ENCODE measurements around the gene RASGRF2. TPM values are rescaled to one million over a fixed set of nuclear protein-coding genes. Genes with fewer than 3 reads are reported as not detected.

Gene RASGRF2
- total RNA-seq, 1 experiment from 2014 or later, result 6.7 TPM

DNA sequence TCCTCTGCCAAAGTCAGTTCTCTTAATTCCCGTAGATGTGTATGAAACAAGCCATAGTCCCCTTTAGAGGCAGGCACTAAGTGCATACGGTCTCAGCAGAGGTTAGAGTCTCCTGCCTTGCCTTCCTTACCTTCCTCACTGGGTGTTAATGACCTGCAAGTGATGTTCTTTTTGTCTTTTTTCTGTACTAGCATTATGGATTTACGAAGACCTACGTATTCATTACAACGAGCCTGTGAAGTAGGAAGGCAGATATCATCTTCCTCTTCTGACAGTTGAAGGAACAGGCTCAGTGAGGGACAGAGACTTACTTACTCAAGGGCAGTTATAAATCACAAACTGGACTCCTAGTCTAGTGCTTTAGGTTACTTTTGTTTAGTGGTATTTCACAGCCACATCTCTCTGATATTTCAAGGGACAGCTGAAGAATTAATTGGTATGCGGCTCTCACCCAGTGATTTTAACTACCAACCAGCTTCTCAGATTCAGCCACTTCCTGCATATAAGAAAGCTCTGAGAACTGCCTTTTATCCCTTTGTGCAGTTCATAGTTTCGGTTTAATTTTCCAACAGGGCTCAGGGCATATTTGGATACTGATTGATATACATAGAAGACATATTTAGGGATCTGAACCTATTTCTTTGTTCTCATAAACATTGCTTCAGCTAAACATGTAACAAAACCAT, 187.9 kb downstream of the RASGRF2 start:
- H3K4me1 ChIP-seq, result peaks cover 33% of the 10 kb centered on the region
- DNase-seq, result peak in 1 of 2 experiments; percentile 35
- no peaks in the 10 kb centered on the region for H3K36me3 ChIP-seq
- no peaks in the 10 kb centered on the region for H3K9me3 ChIP-seq (replicated peaks)
- no peaks in the 10 kb centered on the region for H3K27me3 ChIP-seq
- no peak overlapping the region for H3K27ac ChIP-seq
- H3K4me3 ChIP-seq, result no peak overlapping the region

DNA sequence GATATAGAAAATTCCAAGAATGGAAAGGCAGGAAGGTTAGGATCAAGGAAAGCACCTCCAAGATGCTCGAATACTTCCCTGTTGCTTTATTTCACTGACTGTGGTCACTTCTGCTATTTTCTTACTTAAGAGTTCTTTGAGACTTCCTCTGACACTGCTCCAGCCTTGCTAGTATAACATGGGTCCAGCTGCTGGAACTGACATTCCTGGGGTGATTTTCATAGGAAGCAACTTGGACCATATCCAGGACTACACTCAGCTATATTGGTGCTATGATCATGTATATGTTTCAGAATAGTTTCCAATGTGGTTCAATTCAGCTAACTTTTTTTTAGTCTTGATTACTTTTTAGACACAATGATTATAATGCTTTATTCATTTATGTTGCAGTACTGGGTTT, 191.4 kb downstream of the RASGRF2 start:
- H3K4me1 ChIP-seq, result peaks cover 27% of the 10 kb centered on the region
- peak; percentile 40 to 63 for DNase-seq
- H3K27me3 ChIP-seq, result no peaks in the 10 kb centered on the region
- no peak overlapping the region for H3K27ac ChIP-seq
- H3K36me3 ChIP-seq, result no peaks in the 10 kb centered on the region
- H3K9me3 ChIP-seq (replicated peaks), result peaks cover 15% of the 10 kb centered on the region
- no peak overlapping the region for H3K4me3 ChIP-seq

DNA sequence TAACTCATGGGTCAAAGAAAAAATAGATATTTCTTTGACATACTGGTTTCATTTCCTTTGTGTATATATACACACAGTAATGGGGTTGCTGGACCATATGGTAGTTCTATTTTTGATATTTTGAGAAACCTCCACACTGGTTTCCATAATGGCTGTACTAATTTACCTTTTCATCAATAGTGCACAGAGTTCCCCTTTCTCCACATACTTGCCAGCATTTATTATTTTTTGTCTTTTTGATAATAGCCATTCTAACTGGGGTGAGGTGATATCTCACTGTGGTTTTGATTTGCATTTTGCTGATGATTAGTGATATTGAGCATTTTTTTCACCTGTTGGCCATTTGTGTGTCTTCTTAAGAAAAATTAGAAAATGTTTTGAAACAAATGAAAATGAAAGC, 194.6 kb downstream of the RASGRF2 start:
- Histone ChIP-seq H3K4me1 (peaks cover 8% of the 10 kb centered on the region), H3K9me3 (replicated peaks) (peaks cover 17% of the 10 kb centered on the region), H3K27me3 (no peaks in the 10 kb centered on the region), H3K27ac (no peak overlapping the region), H3K4me3 (no peak overlapping the region), H3K36me3 (no peaks in the 10 kb centered on the region)
- no peak for DNase-seq

DNA sequence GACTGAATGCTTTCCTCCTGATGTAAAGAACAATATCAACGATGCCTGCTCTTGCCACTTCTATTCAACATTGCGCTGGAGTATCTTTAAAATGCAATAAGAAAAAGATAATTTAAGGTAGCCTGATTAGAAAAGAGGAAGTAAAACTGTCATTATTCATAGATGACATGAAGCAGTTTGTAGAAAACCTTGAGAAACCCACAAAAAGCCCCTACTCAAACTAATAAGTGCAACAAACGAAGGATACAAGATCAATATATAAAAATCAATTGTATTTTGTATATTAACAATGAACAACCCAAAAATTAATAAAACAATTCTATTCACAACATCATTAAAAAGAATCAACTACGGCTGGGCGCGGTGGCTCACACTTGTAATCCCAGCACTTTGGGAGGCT, 196.6 kb downstream of the RASGRF2 start:
- no peak overlapping the region for H3K27ac ChIP-seq
- H3K27me3 ChIP-seq, result no peaks in the 10 kb centered on the region
- no peak for DNase-seq
- H3K9me3 ChIP-seq (replicated peaks), result peaks cover 17% of the 10 kb centered on the region
- peaks cover under 1% of the 10 kb centered on the region; the same call in 1 of the 2 replicates for H3K4me1 ChIP-seq
- H3K36me3 ChIP-seq, result no peaks in the 10 kb centered on the region
- no peak overlapping the region for H3K4me3 ChIP-seq

DNA sequence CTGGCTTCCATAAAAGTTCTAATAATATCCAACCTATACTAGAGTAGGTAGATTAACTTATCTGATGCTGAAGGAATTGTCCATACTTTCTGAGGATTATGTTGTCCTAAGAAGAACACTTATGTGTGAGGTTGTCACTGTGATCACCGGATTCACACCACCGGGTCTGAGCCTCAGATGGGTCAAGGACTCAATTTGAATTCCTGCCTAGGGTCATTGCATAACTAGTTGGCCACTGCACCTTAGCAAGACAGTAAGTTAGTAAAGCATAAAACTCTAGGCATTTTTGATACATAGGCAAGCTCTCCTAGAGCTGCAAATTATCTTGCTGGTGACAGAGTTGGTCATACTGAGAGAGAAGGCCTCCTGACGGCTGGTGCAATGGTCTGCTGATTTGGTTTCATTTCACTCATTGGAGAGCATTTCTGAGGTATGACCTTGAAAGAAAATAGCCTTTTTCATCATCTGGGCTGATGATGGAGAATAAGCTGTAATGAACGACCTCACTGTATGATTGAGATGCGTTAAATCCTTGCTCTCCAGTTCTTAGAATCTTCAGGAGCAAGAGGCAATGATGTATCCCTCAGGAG, 200.9 kb downstream of the RASGRF2 start:
- Histone ChIP-seq H3K4me3 (no peak overlapping the region), H3K9me3 (replicated peaks) (peaks cover 7% of the 10 kb centered on the region), H3K36me3 (no peaks in the 10 kb centered on the region), H3K27me3 (no peaks in the 10 kb centered on the region), H3K27ac (no peak overlapping the region), H3K4me1 (0 out of 2 replicates have a peak, but pooled peaks cover 4% of the 10 kb centered on the region)
- no peak for DNase-seq

DNA sequence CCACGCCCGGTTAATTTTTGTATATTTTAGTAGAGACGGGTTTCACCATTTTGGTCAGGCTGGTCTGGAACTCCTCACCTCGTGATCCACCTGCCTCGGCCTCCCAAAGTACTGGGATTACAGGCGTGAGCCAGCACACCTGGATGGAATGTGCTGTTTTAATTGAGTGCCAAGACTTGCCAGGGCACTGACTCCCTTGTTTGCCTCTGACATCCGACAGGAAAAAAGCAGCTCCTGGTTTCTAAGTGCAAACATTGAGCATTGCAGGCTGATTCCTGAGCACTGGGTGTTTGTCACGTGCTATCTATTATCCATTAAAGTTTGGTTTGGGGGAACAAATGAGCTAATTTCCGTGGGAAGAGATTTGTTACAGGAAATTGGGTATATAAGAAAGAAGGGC, 202.3 kb downstream of the RASGRF2 start:
- Histone ChIP-seq H3K4me3 (no peak overlapping the region), H3K9me3 (replicated peaks) (no peaks in the 10 kb centered on the region; the same call in 1 of the 2 replicates), H3K36me3 (no peaks in the 10 kb centered on the region), H3K27ac (no peak overlapping the region), H3K27me3 (no peaks in the 10 kb centered on the region), H3K4me1 (peaks cover 8% of the 10 kb centered on the region)
- DNase-seq, result no peak

DNA sequence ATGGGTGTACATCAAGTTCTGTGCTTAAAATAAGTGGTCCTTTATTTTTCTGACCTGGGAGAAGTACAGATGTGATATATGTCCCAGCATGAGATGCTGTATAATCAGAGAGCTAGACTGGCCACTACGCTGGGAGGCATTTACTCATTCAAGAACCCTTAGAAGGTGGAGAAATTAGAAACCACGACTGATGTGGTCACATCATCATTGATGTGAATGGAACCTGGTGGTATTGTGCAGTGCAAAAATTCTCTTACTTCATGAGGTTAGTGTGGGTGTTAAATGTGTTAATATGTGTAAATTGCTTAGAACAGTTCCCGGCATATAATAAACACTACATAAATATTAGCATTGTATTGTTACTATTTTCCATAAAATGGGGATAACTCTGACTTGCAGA, 203.5 kb downstream of the RASGRF2 start:
- no peaks in the 10 kb centered on the region for H3K9me3 ChIP-seq (replicated peaks)
- H3K27ac ChIP-seq, result no peak overlapping the region
- no peak overlapping the region for H3K4me3 ChIP-seq
- no peak for DNase-seq
- H3K27me3 ChIP-seq, result no peaks in the 10 kb centered on the region
- no peaks in the 10 kb centered on the region for H3K36me3 ChIP-seq
- H3K4me1 ChIP-seq, result peaks cover 13% of the 10 kb centered on the region

DNA sequence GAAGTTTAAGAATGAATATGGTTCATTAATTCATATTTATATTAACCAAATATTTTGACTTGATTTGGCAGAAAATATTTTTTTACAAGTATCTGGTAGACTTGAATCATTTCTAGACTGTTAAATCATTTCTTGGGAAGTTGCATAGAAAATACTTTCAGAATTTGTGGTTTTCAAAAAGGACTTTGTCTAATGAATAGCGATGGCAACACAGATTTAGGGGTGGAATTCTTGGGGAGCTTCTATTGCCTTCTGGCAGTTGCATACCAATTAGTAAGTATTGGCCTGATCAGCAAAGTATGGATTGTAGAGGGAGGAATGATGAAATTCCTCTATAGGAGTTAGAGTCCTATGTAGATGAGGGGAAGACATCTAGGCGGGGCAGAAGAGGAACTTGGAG, 204.3 kb downstream of the RASGRF2 start:
- no peaks in the 10 kb centered on the region for H3K36me3 ChIP-seq
- no peak overlapping the region for H3K27ac ChIP-seq
- no peaks in the 10 kb centered on the region for H3K27me3 ChIP-seq
- H3K4me1 ChIP-seq, result peaks cover 13% of the 10 kb centered on the region
- DNase-seq, result no peak
- no peak overlapping the region for H3K4me3 ChIP-seq
- H3K9me3 ChIP-seq (replicated peaks), result no peaks in the 10 kb centered on the region

DNA sequence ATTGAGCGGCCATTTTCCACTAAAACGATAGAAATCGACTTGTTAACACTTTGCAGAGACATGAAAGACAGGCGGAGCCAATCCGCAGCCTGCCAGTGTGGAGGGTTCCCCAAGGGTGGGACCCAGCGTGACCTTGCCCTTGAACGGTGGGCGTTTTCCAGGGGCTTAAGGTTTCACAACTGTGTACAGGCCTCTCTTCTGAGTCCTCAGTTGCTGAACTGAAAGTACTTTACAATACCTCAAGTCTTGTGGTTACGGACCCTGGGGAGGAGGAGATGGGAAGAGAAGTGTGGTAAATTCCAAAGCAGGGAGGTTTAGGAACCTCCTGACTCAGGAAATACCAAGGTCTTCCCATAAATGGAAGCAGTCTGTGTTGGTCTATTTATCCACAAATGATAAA, 204.8 kb downstream of the RASGRF2 start:
- Histone ChIP-seq H3K36me3 (no peaks in the 10 kb centered on the region), H3K9me3 (replicated peaks) (no peaks in the 10 kb centered on the region), H3K4me1 (peaks cover 13% of the 10 kb centered on the region), H3K27ac (no peak overlapping the region), H3K4me3 (no peak overlapping the region), H3K27me3 (no peaks in the 10 kb centered on the region)
- DNase-seq, result no peak

DNA sequence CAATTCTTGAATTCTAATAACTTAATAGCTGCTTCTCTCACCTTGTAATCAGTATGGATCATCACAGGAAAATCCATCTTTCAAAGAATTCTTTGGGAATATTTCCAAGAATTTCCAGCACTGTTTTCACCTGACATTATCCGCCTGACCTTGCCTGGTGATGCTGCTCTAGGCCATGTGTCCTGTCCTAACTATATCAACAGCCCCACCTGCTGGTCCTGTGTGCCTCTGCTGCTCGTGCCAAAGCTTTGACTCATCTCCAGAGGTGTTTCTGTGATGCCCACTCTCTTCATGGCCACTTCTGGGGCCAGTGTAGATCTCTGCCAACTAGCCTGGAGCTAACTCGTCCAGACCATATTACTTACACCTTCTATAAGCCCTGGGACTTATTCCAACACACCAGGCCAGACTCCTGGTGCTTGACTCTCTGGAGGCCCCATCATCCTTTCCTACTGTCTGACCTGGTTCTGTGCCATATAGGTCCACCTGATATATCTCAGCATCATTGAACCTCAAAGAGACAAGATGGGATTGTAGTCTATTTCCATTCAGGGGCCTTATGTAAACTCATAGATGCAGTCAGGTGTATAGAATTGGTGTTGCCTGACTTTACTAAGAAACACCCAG, 205.4 kb downstream of the RASGRF2 start:
- Histone ChIP-seq H3K27me3 (no peaks in the 10 kb centered on the region), H3K9me3 (replicated peaks) (no peaks in the 10 kb centered on the region), H3K36me3 (no peaks in the 10 kb centered on the region), H3K4me3 (no peak overlapping the region), H3K27ac (no peak overlapping the region), H3K4me1 (peaks cover 13% of the 10 kb centered on the region)
- DNase-seq, result peak; percentile 79 to 88

DNA sequence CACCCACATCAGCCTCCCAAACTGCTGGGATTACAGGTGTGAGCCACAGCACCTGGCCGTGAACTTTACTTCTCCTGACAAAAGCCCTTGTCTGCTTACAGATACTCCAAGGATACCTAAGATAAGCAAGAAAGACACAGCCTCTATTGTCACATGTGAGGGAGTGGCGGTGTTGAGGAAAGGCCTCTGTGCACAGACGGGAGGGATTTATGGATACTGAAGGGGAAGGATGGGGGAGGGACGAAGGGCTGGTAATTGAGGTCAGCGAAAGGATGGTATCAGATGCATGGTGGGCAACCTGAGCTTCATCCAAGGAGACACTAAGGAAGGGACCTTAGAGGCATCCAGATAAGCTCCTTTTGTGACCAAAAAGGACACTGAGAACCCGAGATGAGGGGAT, 206.3 kb downstream of the RASGRF2 start:
- H3K4me1 ChIP-seq, result peaks cover 13% of the 10 kb centered on the region
- no peaks in the 10 kb centered on the region for H3K36me3 ChIP-seq
- no peak for DNase-seq
- H3K27ac ChIP-seq, result no peak overlapping the region
- no peaks in the 10 kb centered on the region for H3K9me3 ChIP-seq (replicated peaks)
- no peaks in the 10 kb centered on the region for H3K27me3 ChIP-seq
- no peak overlapping the region for H3K4me3 ChIP-seq

DNA sequence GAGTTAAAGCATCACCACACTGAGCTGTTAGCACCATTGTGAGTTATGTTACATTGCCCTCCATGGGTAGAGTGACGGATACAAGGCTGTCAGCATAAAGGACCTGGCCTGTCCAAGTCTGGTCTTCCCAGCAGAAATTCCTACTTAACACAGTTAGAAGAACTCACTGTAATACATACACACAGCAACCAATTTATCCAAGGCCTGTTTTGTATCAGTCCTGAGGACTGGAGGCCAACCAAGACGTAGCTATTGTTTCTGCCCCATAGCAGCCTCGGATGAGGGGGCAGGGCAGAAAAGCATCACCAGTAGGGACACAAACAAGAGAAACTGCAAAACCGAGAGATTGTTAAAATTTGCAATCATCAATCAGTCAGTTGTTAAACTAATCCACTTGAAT, 206.9 kb downstream of the RASGRF2 start:
- peaks cover 13% of the 10 kb centered on the region for H3K4me1 ChIP-seq
- no peak for DNase-seq
- no peaks in the 10 kb centered on the region for H3K9me3 ChIP-seq (replicated peaks)
- no peak overlapping the region for H3K4me3 ChIP-seq
- H3K27ac ChIP-seq, result no peak overlapping the region; the same call in 1 of the 2 replicates
- no peaks in the 10 kb centered on the region for H3K27me3 ChIP-seq
- no peaks in the 10 kb centered on the region for H3K36me3 ChIP-seq

DNA sequence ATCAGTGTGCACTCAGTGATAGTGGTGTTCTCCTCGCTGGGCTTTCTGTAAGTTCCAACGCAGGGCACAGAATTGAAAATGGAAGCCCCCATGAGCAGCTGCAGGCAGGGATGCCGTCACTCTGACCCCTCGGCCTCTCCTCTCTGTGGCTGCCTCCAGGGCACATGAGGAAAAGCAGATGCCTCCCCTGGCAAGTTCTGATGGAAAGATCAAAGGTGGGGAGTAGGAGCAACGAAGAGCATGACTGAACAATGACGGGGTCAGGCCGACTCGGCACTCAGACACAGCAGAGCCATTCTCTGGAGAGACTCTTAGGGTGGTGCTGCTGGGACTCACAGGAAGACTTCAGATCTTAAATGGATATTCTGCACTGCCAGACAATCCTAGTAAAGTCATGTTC, 207.4 kb downstream of the RASGRF2 start:
- Histone ChIP-seq H3K9me3 (replicated peaks) (no peaks in the 10 kb centered on the region), H3K4me3 (no peak overlapping the region), H3K4me1 (peaks cover 13% of the 10 kb centered on the region), H3K27me3 (no peaks in the 10 kb centered on the region), H3K27ac (peak overlapping the region; percentile 13; the same call in 1 of the 2 replicates), H3K36me3 (no peaks in the 10 kb centered on the region)
- DNase-seq, result peak; percentile 52 to 59

DNA sequence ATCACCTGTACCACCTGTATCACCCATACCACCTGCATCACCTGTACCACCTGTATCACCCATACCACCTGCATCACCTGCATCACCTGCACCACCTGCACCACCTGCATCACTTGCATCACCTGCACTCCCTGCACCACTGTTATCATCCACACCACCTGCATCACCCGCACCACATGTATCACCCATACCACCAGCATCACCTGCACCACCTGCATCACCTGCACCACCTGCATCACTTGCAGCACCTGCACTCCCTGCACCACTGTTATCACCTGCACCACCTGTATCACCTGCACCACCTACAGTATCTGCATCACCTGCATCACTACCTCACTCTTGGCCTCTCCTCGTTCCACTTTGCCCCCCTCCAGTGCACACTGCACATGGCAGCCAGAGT, 209.8 kb downstream of the RASGRF2 start:
- no peak for DNase-seq
- Histone ChIP-seq H3K4me1 (peaks cover 14% of the 10 kb centered on the region), H3K36me3 (no peaks in the 10 kb centered on the region), H3K4me3 (no peak overlapping the region), H3K27ac (no peak overlapping the region), H3K9me3 (replicated peaks) (no peaks in the 10 kb centered on the region), H3K27me3 (no peaks in the 10 kb centered on the region)

DNA sequence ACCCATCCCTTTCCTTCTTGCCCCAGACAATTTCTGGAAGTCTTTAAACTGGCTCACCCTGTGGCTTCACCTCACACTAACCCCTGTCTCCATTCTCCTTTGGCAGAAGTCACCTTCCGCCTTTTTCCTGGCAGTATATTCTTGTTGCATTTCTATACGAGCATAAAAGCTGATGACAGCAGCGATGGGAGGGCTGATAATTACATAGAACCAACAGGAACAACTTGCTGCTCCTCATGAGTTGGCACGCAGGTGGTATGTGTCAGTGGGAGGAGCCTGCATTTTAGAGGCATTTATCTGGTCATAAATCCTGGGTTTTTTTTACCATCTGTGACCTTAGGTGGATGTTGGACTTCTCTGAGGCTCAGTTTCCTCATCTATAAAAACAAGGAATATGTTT, 211.6 kb downstream of the RASGRF2 start:
- H3K9me3 ChIP-seq (replicated peaks), result no peaks in the 10 kb centered on the region
- no peak overlapping the region for H3K4me3 ChIP-seq
- H3K27ac ChIP-seq, result no peak overlapping the region
- H3K27me3 ChIP-seq, result no peaks in the 10 kb centered on the region
- DNase-seq, result no peak
- peaks cover 20% of the 10 kb centered on the region for H3K4me1 ChIP-seq
- no peaks in the 10 kb centered on the region for H3K36me3 ChIP-seq
